Frontal cortex (tissue), 4 donors: Measurements from ENCODE around the gene ZBTB8A. TPM values are rescaled to one million over a fixed set of nuclear protein-coding genes. Genes with fewer than 3 reads are reported as not detected.
A peak's percentile ranks its signal among the peaks of the same experiment; 100 is the strongest.
"Not testable (repeated sequence)": the region's sequence is repeated elsewhere in the genome, so short reads cannot be mapped to it uniquely, and the experiment has no call there.

Experiments used
- DNase-seq, 2 donors: peaks; one replicate each; pipeline ENCODE4 v3.0.0; 2012; ENCODE audit warnings: low spot score in 2 of 2
- FAIRE-seq: peaks from 2 replicates; lab custom pipeline; 2012; peaks lifted over from hg19 to GRCh38; lab: Jason Lieb, UNC
- total RNA-seq: library from RNA; depleted of rRNA; stranded (reverse); fragments of >200 nt; gene quantifications from one replicate; pipeline ENCODE4 v1.2.3, GENCODE V29; 2014
- donor health status: control.
- donor health status: control.
- donor health status: control.

Gene ZBTB8A
- total RNA-seq, 1 donor from 2014 or later, result 43.2 TPM

DNA sequence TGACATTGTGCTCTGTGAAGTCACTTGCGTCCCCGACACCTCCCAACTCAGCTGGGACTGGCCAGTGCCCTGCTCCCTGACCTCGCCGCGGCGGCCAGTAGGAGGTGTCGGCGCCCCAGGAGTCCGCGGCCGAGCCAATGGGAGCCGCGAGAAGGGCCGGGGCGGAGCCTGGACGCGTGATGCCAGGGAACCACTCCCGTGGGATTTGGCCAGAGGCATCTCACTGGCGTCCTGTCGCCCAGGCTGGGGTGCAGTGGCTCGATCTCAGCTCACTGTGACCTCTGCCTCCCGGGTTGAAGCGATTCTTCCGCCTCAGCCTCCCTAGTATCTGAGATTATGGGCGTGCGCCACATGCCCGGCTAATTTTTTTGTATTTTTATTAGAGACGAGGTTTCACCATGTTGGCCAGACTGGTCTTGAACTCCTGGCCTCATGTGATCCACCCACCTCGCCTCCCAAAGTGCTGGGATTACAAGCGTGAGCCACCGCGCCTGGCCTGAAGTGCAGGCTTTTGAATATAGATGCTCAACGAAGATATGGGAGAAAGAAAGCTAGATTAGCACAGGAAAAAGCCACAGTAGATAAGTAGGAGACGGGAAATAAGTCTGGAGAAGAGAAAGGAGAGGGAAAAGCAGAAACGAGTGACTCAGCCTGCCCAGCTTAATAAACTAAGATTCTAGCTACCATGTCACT, 73.1 kb downstream of the ZBTB8A start:
- FAIRE-seq (no peak), DNase-seq (peak; percentile 72 to 90)

DNA sequence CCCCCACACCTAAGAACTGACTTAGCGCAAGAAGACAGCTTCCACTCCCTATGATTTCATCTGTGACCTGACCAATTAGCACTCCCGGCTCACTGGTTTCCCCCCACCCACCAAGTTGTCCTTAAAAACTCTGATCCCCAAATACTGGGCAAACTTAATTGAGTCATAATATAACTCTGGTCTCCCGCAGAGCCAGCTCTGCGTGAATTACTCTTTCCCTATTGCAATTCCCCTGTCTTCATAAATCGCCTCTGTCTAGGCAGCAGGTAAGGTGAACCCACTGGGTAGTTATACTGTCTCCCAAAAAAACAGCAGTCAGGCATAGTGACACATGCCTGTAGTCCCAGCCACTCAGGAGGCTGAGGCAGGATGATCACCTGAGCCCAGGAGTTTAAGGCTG, 74.2 kb downstream of the ZBTB8A start:
- FAIRE-seq, result no peak
- no peak for DNase-seq

DNA sequence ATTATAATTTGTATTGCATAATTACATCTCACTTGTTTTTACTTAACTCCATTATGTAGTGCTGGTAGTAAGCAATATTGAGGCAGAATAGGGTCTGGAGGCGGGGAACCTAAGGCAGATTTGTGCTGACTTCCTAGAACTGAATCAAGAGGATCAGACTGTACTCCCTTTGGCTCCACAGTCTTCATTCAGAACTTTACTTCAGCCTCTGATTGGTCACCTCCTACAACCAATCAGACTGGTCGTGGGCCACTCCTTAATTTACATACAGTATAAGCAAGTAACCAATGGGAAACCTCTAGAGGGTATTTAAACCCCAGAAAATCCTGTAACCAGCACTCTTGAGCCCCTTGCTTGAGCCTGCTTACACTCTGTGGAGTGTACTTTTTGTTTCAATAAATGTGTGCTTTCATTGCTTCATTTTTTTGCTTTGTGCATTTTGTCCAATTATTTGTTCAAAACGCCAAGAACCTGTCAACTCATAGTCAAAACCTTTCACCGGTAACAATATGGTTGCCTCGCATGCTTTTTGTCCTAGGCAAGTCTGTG, 79.5 kb downstream of the ZBTB8A start:
- FAIRE-seq (no peak), DNase-seq (no peak)

DNA sequence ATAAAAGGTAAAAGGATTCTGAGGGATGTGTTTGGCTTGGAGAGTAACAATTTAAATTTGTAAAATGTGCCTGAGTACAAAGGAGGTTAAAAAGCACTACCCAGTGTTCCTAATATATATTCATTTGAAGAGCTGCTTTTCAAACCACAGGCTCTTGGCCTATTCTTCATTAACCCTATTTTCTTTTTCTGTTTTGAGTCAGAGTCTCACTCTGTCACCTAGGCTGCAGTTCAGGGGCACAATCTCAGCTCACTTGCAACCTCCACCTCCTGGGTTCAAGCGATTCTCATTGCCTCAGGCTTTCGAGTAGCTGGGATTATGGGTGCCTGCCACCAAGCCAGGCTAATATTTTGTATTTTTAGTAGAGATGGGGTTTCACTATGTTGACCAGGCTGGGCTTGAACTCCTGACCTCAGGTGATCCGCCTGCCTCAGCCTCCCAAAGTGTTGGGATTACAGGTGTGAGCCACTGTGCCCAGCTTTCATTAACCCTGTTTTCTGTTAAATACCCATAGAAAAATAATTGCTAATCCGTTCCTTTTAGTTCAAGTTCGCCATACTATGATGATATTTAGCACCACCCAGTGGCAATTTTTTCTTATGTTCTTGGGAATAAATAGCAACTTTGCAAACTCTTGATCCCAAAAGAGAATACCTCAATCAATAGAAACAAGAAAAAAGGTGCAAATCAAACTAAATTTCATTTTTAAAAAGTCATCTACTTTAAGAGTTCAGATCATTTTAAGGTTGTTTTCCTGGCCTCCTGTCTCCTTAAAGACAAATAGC, 80.7 kb downstream of the ZBTB8A start:
- no peak for DNase-seq
- no peak for FAIRE-seq

DNA sequence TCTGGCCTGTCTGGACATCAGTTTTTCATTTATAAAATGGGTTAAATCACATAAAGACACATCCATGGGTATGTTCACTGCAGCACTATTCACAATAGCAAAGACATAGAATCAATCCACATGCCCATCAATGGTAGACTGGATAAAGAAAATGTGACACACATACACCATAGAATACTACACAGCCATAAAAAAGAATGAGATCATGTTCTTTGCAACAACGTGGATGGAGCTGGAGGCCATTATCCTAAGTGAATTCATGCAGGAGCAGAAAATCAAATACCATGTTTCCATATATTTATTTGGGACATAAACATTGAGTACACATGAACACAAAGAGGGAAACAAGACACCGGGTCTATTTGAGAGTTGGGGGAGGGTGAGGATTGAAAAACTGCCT, 83.0 kb downstream of the ZBTB8A start:
- no peak for FAIRE-seq
- no peak for DNase-seq

DNA sequence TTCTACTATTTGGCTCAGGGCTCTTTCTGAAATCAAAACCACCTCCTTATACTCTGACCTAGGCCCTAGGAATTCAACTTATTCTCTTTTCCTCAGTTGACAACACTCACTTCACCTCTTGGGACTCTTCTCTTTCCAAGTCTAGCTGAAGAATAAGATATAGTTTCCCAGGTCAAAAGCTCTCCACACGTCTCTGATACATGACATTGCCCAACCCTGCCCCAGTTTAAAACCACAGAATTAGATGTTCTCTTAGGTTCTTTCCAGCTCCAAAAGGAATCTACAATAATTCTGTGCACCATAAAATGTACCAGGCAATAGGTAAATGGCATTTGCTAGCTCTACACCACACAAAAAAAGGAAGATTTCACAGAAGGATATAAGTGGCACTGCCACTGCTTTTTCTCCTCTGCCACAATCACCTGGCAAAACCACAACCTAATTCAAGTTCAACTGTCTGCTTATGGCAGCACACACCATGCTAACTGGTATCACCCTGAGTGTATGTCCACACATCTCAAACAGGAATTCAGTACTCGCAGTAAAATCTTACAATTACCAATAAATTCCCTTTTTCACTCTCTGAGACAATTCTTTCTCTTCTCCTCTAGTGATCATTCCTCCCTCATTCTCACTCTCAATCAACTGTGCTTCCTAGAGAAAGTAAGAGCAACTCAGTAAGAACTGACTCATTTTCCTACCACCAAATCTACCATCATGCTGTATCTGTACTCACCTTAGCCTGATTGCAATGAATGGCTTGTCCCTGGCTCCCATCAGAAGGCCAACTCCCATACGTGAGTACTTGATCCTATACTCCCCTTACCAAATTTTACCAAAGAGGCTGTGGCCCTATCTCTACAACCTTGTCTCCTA, 83.8 kb downstream of the ZBTB8A start:
- DNase-seq (no peak), FAIRE-seq (no peak)

DNA sequence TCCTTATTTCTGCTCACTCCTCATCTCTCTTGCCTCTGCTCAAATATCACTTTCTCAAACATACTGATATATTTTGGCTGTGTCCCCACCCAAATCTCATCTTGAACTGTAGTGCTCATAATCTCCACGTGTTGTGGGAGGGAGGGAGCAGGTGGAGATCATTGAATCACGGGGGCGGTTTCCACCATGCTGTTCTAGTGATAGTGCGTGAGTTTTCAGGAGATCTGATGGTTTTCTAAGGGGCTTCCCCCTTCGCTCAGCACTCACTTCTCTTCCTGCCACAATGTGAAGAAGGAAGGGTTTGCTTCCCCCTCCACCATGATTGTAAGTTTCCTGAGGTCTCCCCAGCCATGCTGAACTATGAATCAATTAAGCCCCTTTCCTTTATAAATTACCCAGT, 84.5 kb downstream of the ZBTB8A start:
- DNase-seq, result no peak

DNA sequence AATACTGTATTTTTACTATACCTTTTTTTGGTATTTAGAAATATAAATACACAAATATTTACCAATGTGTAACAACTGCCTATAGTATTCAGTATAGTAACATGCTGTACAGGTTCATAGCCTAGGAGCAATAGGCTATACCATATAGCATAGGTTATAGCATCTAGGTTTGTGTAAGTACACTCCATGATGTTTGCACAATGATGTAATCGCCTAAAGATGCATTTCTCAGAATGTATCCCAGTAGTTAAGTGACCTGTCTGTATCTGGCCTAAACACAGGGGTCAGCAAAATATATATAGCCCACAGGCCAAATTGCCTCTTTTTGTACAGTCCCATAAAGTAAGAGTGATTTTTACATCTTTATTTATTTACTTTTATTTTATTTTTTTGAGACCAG, 86.9 kb downstream of the ZBTB8A start:
- no peak for DNase-seq
- FAIRE-seq, result no peak

More for the DNA sequence above, 84.5 kb downstream of the ZBTB8A start:
- FAIRE-seq, result no peak

DNA sequence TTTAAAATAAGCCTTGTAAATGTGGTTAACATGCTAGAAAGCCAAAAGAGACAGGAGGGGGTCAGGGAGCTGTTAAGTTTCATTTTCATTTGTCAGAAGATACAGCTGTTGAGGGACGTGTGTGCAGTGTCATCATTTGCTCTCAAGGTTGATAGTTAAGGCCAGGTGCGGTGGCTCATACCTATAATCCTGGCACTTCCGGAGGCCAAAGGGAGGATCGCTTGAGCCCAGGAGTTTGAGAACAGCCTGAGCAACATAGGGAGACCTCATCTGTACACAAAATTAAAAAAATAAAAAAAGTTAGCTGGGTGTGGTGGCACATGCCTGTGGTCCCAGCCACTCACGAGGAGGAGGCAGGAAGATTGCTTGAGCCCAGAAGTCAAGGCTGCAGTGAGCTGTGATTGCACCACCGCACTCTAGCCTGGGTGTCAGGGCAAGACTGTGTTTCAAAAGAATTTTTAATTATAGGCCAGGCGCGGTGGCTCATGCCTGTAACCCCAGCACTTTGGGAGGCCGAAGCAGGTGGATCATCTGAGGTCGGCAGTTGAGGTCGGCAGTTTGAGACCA, 88.5 kb downstream of the ZBTB8A start:
- FAIRE-seq, result no peak
- DNase-seq, result no peak

DNA sequence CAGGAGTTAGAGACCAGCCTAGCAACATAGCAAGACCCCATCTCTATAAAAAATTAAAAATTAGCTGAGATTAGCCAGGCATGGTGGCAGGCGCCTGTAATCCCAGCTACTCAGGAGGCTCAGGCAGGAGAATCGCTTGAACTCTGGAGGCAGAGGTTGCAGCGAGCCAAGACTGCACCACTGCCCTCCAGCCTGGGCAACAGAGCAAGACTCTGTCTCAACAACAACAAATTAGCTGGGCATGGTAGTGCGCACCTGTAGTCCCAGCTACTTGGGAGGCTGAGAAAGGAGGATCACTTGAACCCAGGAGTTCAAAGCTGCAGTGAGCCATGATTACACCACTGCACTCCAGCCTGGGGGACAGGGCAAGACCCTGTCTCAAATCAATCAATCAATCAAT, 90.9 kb downstream of the ZBTB8A start:
- FAIRE-seq, DNase-seq: not testable (repeated sequence)

DNA sequence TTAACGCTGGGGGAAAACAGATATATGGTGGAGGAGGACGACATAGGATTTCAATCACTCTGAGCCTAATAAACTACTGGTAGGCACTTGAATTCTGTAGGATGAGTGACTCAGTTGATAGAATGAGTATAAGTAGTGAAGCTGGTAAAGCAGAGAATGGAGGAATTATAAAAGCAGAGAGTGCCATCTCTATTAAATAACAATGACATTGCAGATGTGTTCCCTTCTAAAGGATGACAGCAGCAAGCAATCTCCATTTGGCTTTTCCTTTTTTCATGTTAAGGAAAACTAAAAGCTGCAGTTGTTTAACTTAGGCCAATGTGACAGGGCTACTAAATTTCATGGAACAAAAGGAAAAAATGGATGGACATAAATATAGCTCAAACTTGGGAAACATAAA, 93.6 kb downstream of the ZBTB8A start:
- no peak for FAIRE-seq
- no peak for DNase-seq

DNA sequence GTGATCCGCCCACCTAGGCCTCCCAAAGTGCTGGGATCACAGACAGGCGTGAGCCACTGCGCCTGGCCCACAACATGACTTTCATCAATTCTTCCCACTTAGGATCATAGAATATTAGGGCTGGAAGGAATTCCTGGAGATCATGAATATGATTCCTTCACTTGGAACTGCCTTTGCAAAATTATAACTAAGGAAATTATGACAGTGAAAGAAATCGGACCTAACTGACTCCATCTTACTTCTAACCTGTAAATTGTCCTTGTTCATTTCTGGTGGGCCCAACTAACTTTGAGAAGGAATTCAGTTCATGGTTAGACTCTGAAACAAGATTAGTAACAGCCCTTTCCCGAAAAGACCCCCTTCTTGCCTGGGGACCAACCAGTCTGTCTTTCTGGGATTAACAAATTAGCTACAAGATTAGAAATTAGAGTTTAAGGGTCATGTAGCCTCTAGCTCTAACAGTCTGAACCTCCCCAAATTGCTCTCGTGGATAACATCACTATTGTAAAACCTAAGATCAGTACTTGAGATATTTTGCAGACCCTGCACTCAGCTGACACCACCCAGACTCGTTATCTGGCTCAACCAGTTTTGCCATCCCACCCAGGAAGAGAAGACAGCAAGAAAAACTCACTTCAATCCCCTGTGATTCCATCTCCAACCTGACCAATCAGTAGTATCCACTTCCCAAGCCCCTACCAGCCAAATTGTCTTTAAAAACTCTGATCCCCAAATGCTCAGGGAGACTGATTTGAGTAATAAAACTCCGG, 96.5 kb downstream of the ZBTB8A start:
- DNase-seq (no peak), FAIRE-seq (no peak)

DNA sequence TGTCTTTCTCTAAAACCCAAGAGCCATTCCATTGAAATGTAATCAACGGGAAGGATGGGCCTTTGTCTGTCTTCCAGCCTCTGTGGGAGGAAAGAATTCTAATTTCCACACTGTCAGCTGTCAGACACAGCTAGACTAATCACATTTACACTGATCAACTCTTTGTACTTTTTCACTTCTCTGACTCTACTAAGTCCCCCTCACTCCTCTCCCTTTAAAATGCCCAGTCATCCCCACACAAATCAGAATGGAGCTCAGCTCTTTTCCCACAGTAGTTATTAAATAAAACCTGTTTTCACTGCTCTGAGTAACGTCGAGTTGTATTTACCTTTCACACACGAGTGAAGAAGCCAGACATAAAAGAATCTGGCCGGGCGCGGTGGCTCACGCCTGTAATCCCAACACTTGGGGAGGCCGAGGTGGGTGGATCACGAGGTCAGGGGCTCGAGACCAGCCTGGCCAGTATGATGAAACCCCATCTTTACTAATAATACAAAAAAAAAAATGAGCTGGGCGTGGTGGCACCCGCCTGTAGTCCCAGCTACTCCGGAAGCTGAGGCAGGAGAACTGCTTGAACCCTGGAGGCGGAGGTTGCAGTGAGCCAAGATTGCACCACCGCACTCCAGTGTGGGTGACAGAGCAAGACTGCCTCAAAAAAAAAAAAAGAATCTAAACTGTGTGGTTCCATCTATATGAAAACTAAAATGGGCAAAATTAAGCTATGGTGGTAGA, 97.9 kb downstream of the ZBTB8A start:
- FAIRE-seq, result no peak
- no peak for DNase-seq

DNA sequence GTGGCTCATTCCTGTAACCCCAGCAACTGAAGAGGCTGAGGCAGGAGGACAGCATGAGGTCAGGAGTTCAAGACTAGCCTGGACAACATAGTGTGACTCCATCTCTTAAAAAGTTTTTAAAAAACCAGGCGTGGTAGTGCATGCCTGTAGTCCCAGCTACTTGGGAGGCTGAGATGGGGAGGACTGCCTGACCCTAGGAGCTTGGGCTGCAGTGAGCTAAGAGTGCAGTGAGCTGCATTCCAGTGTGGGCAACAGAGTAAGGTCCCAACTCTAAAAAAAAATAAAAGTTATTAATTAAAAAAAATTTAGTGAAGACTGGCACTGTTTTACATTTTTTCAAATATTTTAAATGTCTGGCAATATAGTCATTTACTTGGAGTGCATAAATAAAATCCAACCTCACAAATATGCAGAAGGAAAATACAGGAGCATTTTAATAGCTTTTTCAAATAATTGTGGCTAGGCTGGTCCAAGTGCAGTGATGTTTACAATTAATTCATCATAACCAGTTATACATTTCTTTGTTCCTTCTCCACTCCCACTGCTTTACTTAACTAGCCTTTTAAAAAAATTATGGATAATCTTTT, 100.4 kb downstream of the ZBTB8A start:
- DNase-seq, result no peak
- no peak for FAIRE-seq

DNA sequence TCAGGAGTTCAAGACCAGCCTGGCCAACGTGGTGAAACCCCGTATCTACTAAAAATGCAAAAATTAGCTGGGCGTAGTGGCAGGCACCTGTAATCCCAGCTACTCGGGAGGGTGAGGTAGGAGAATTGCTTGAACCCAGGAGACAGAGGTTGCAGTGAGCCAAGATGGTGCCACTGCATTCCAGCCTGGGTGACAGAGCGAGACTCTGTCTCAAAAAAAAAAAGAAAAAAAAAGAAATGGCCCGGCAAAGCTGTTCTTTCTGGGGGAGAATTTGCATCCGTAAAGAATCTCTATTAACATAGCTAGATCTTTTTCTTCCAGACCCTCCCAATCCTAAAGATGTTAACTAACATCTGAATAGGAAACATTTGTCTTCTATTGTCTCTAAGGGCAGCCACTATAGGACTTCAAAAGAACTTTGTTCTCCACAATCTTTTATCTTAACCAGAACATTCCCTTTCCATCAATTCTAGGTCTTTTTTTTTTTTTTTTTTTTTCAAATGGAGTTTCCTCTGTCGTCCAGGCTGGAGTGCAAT, 103.1 kb downstream of the ZBTB8A start:
- DNase-seq, FAIRE-seq: not testable (repeated sequence)

DNA sequence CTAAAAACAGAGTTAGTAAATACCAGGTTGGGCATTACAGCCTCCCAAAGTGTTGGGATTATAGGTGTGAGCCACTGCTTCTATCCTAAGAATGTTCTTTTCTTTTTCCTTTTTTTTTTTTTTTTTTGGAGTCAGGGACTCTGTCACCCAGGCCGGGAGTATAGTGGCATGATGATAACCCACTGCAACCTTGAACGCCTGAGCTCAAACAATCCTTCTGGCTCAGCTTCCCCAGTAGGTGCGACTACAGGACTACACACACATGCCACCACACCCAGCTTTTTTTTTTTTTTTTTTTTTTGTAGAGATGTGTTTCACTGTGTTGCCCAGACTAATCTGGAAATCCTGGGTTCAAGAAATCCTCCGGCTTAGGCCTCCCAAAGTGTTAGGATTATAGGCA, 105.2 kb downstream of the ZBTB8A start:
- FAIRE-seq (no peak), DNase-seq (no peak)

DNA sequence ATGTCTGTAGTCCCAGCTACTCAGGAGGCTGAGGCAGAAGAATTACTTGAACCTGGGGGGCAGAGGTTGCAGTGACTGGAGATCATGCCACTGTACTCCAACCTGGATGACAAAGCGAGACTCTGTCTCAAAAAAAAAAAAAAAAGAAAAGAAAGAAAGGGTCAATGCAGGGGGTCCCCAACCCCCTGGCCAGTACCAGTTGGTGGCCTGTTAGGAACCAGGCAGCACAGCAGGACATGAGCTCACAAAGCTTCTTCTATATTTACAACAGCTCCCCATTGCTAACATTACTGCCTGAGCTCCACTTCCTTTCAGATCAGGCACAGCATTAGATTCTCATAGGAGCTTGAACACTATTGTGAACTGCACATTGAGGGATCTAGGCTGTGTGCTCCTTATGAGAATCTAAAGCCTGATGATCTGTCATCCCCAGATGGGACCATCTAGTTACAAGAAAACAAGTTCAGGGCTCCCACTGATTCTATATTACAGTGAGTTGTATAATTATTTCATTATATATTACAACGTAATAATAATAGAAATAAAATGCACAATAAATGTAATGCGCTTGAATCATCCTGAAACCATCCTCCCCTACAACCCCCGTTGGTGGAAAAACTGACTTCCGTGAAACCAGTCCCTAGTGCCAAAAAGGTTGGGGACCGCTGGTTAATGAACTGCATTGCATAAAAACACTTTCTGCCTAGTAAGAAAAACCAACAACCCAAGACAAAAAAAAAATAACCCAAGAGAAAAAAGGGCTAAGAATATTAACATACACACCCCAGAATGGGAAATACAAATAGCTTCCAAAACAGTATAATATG, 108.3 kb downstream of the ZBTB8A start:
- FAIRE-seq, result no peak

More for the DNA sequence above, 108.3 kb downstream of the ZBTB8A start:
- DNase-seq, result no peak
